GM23338 (cell line): ENCODE results near the gene KIRREL3. TPM values are rescaled to one million over a fixed set of nuclear protein-coding genes. Genes with fewer than 3 reads are reported as not detected.

ENCODE experiments used
- ATAC-seq: fragments of 200-7000 bp; cut with Tn5 transposase; 3 replicates; pipeline ENCODE4 v1.9.1; 2020
- DNase-seq: peaks from one replicate; pipeline ENCODE4 v3.0.0-alpha.2; 2015; ENCODE audit warnings: low spot score
- H2AFZ ChIP-seq: fragments of 200-600 bp; sonication (generic); 2 replicates; pipeline ENCODE4 v1.8.0; 2016; ENCODE audit warnings: antibody characterized with exemption, mild to moderate bottlenecking, moderate library complexity
- H3F3A ChIP-seq: fragments of 200-600 bp; sonication (generic); replicated peaks from 2 replicates; pipeline ENCODE4 v1.8.0; 2017; ENCODE audit warnings: antibody characterized with exemption, mixed run types, low read depth
- H3K27ac ChIP-seq: fragments of 200-600 bp; sonication (generic); 2 replicates; pipeline ENCODE4 v1.6.1; 2016; ENCODE audit warnings: low read depth
- H3K27me3 ChIP-seq: fragments of 200-600 bp; sonication (generic); 2 replicates; pipeline ENCODE4 v1.8.0; 2016; ENCODE audit warnings: mild to moderate bottlenecking, mixed run types, moderate library complexity; ENCODE audit not compliant: insufficient read depth
- H3K36me3 ChIP-seq: fragments of 200-600 bp; sonication (generic); 2 replicates; pipeline ENCODE4 v1.8.0; 2016; ENCODE audit warnings: mild to moderate bottlenecking; ENCODE audit not compliant: insufficient read depth
- H3K4me1 ChIP-seq: fragments of 200-600 bp; sonication (generic); 2 replicates; pipeline ENCODE4 v1.8.0; 2016; ENCODE audit warnings: mild to moderate bottlenecking, moderate library complexity; ENCODE audit not compliant: insufficient read depth
- H3K4me2 ChIP-seq: fragments of 200-600 bp; sonication (generic); 2 replicates; pipeline ENCODE4 v1.7.1; 2017; ENCODE audit warnings: mixed run types
- H3K4me3 ChIP-seq: fragments of 200-600 bp; sonication (generic); 2 replicates; pipeline ENCODE4 v1.6.1; 2016; ENCODE audit warnings: mixed run types
- H3K79me2 ChIP-seq: fragments of 200-600 bp; sonication (generic); replicated peaks from 2 replicates; pipeline ENCODE4 v1.8.0; 2017; ENCODE audit warnings: mild to moderate bottlenecking; ENCODE audit not compliant: insufficient read depth
- H3K9me2 ChIP-seq: fragments of 200-600 bp; sonication (generic); 2 replicates; pipeline ENCODE4 v1.8.0; 2017; ENCODE audit not compliant: insufficient read depth
- H4K20me1 ChIP-seq: fragments of 200-600 bp; sonication (generic); replicated peaks from 2 replicates; pipeline ENCODE4 v1.8.0; 2017; ENCODE audit warnings: mild to moderate bottlenecking; ENCODE audit not compliant: insufficient read depth
- H3K27ac Mint-ChIP-seq: 2 replicates; pipeline ENCODE4 v1.8.0; 2020; ENCODE audit warnings: inconsistent platforms, mild to moderate bottlenecking, moderate library complexity, mixed read lengths
- H3K27me3 Mint-ChIP-seq: 3 replicates; pipeline ENCODE4 v1.8.0; 2022; ENCODE audit warnings: low read depth, mild to moderate bottlenecking, moderate library complexity, mixed read lengths, inconsistent platforms; ENCODE audit not compliant: insufficient read depth, poor library complexity
- H3K36me3 Mint-ChIP-seq: 3 replicates; pipeline ENCODE4 v1.8.0; 2021; ENCODE audit warnings: low read depth, mild to moderate bottlenecking, inconsistent platforms, moderate library complexity, mixed read lengths
- H3K4me1 Mint-ChIP-seq: 3 replicates; pipeline ENCODE4 v1.8.0; 2020; ENCODE audit warnings: mild to moderate bottlenecking, inconsistent platforms, mixed read lengths
- H3K4me3 Mint-ChIP-seq: 3 replicates; pipeline ENCODE4 v1.8.0; 2021; ENCODE audit warnings: moderate library complexity, mild to moderate bottlenecking, inconsistent platforms, mixed read lengths
- H3K9me3 Mint-ChIP-seq: 3 replicates; pipeline ENCODE4 v1.8.0; 2020; ENCODE audit warnings: moderate library complexity, mild to moderate bottlenecking, inconsistent platforms, mixed read lengths
- CREB1 ChIP-seq: fragments of 250-450 bp; sonication (Bioruptor Pico); IDR thresholded peaks from 2 replicates; pipeline ENCODE4 v1.5.0; 2020; ENCODE audit warnings: low read depth, mild to moderate bottlenecking, moderate library complexity
- CTCF ChIP-seq, 2 experiments: fragments of 200-600 bp in 1 of 2; sonication (generic) in 1 of 2; conservative IDR thresholded peaks; 2 replicates each; pipeline versions ENCODE4 v1.5.1 to v1.6.1; 2016 to 2017; ENCODE audit warnings: antibody characterized with exemption in 2 of 2, low read depth in 2 of 2, mild to moderate bottlenecking in 2 of 2, moderate library complexity in 1 of 2
- ETS1 ChIP-seq: IDR thresholded peaks from 2 replicates; pipeline ENCODE4 v1.6.1; 2016; ENCODE audit warnings: antibody characterized with exemption
- EZH2 ChIP-seq: fragments of 200-600 bp; sonication (generic); IDR thresholded peaks from one replicate; pipeline ENCODE4 v1.8.0; 2017; ENCODE audit warnings: antibody characterized with exemption, mild to moderate bottlenecking, low read depth; ENCODE audit not compliant: unreplicated experiment
- EZH2phosphoT487 ChIP-seq: fragments of 200-600 bp; sonication (generic); IDR thresholded peaks from one replicate; pipeline ENCODE4 v1.8.1; 2018; ENCODE audit warnings: antibody characterized with exemption; ENCODE audit not compliant: unreplicated experiment
- JUNB ChIP-seq: IDR thresholded peaks from one replicate; pipeline ENCODE4 v1.6.1; 2016; ENCODE audit warnings: antibody characterized with exemption; ENCODE audit not compliant: unreplicated experiment
- NANOG ChIP-seq: IDR thresholded peaks from 2 replicates; pipeline ENCODE4 v1.6.1; 2016; ENCODE audit warnings: antibody characterized with exemption, borderline replicate concordance
- POLR2AphosphoS5 ChIP-seq: IDR thresholded peaks from 2 replicates; pipeline ENCODE4 v1.6.1; 2016; ENCODE audit warnings: antibody characterized with exemption, low read depth
- REST ChIP-seq: IDR thresholded peaks from one replicate; pipeline ENCODE4 v1.6.1; 2018; ENCODE audit warnings: antibody characterized with exemption; ENCODE audit not compliant: unreplicated experiment
- STAT1 ChIP-seq: IDR thresholded peaks from one replicate; pipeline ENCODE4 v1.6.1; 2016; ENCODE audit warnings: antibody characterized with exemption; ENCODE audit not compliant: unreplicated experiment
- ZNF114 ChIP-seq: fragments of 250-450 bp; sonication (Bioruptor Pico); IDR thresholded peaks from 2 replicates; pipeline ENCODE4 v1.5.0; 2020; ENCODE audit warnings: mild to moderate bottlenecking, moderate library complexity
- ZNF331 ChIP-seq: fragments of 250-450 bp; sonication (Bioruptor Pico); IDR thresholded peaks from 2 replicates; pipeline ENCODE4 v1.5.0; 2020; ENCODE audit warnings: low read depth, mild to moderate bottlenecking, moderate library complexity
- ZNF462 ChIP-seq: fragments of 250-450 bp; sonication (Bioruptor Pico); IDR thresholded peaks from 2 replicates; pipeline ENCODE4 v1.5.0; 2020; ENCODE audit warnings: mild to moderate bottlenecking, moderate library complexity
- polyA plus RNA-seq: library from polyadenylated mRNA; unstranded; fragments of >200 nt; fragmentation: Nextera tagmentation; extraction: Ambion mirVana; gene quantifications from 2 replicates; pipeline ENCODE4 v1.2.1, GENCODE V29; 2016
- total RNA-seq: library from RNA; depleted of rRNA; stranded (reverse); fragments of >200 nt; shearing (Covaris generic); gene quantifications from 2 replicates; pipeline ENCODE4 v1.2.3, GENCODE V29; 2014

Gene KIRREL3
- total and polyA plus RNA-seq, 2 experiments from 2014 or later, result 0.13 to 1.5 TPM

GRCh38 chr11:126861796-126862459, 138.6 kb downstream of the KIRREL3 start:
- H3F3A ChIP-seq, result no peaks in the 10 kb centered on the region

More at GRCh38 chr11:126861796-126862459, 138.6 kb downstream of the KIRREL3 start:
- no peaks in the 10 kb centered on the region for H3K4me1 ChIP-seq
- H3K36me3 Mint-ChIP-seq, result no peaks in the 10 kb centered on the region
- no peaks in the 10 kb centered on the region for H3K27me3 Mint-ChIP-seq
- no peak overlapping the region for H2AFZ ChIP-seq
- no peaks in the 10 kb centered on the region for H4K20me1 ChIP-seq
- no peak overlapping the region for H3K4me3 Mint-ChIP-seq
- H3K9me3 Mint-ChIP-seq, result no peaks in the 10 kb centered on the region
- H3K36me3 ChIP-seq, result no peaks in the 10 kb centered on the region
- TF ChIP-seq STAT1 (no peak), NANOG (no peak), CREB1 (no peak), JUNB (no peak), POLR2AphosphoS5 (no peak), EZH2phosphoT487 (no peak), EZH2 (no peak), ZNF331 (CRISPR knock-in tag) (no peak), ZNF114 (CRISPR knock-in tag) (no peak), ETS1 (no peak), ZNF462 (CRISPR knock-in tag) (no peak), REST (no peak), CTCF (conservative IDR thresholded peaks at IDR 0.05; ENCODE audit: low read depth in 2 of 2) (no peak)
- H3K4me1 Mint-ChIP-seq, result peaks cover 4% of the 10 kb centered on the region; the same call in 2 of the 3 replicates
- no peak for ATAC-seq
- H3K4me2 ChIP-seq, result no peak overlapping the region
- no peak for DNase-seq
- H3K4me3 ChIP-seq, result no peak overlapping the region
- no peak overlapping the region for H3K27ac Mint-ChIP-seq
- no peak overlapping the region for H3K27ac ChIP-seq
- H3K27me3 ChIP-seq, result no peaks in the 10 kb centered on the region
- no peaks in the 10 kb centered on the region for H3K9me2 ChIP-seq
- H3K79me2 ChIP-seq, result no peaks in the 10 kb centered on the region
